H1 (cell line): ENCODE measurements around the gene CBFB.

Experiments
- CEBPB ChIP-seq: IDR thresholded peaks from 2 replicates; pipeline ENCODE4 v1.6.1; 2012; ENCODE audit warnings: low read depth, low read length
- CTCF ChIP-seq, 3 experiments: IDR thresholded peaks; 1 replicate in 2 of 3; 2 replicates in 1 of 3; pipeline versions ENCODE4 v1.5.1 to v1.6.1; 2011; ENCODE audit warnings: low read length in 3 of 3, mild to moderate bottlenecking in 3 of 3, inconsistent platforms in 2 of 3, low read depth in 1 of 3, moderate library complexity in 1 of 3; ENCODE audit not compliant: insufficient read depth in 1 of 3; ENCODE audit errors: control extremely low read depth in 1 of 3
- EP300 ChIP-seq, 2 experiments: IDR thresholded peaks; 1 replicate in 1 of 2; 2 replicates in 1 of 2; pipeline ENCODE4 v1.6.1; 2011 to 2012; ENCODE audit warnings: low read depth in 2 of 2, low read length in 2 of 2, mild to moderate bottlenecking in 2 of 2, borderline replicate concordance in 1 of 2, inconsistent platforms in 1 of 2, moderate library complexity in 1 of 2
- EZH2 ChIP-seq: fragments of 200-600 bp; sonication (generic); IDR thresholded peaks from 2 replicates; pipeline ENCODE4 v1.7.1; 2012; ENCODE audit warnings: low read depth, mild to moderate bottlenecking, moderate library complexity, low read length, inconsistent platforms; ENCODE audit not compliant: severe bottlenecking
- FOSL1 ChIP-seq: IDR thresholded peaks from 2 replicates; pipeline ENCODE4 v1.6.1; 2011; ENCODE audit warnings: mild to moderate bottlenecking, low read depth, low read length, moderate library complexity; ENCODE audit not compliant: insufficient read depth
- JUN ChIP-seq: IDR thresholded peaks from 2 replicates; pipeline ENCODE4 v1.6.1; 2011; ENCODE audit warnings: low read depth, mild to moderate bottlenecking, improper control_type of control experiment, low read length
- POLR2A ChIP-seq, 2 experiments: IDR thresholded peaks; 1 replicate in 1 of 2; 2 replicates in 1 of 2; pipeline ENCODE4 v1.6.1; 2011; ENCODE audit warnings: low read depth in 2 of 2, low read length in 2 of 2, mild to moderate bottlenecking in 2 of 2; ENCODE audit errors: control extremely low read depth in 1 of 2
- RFX5 ChIP-seq: IDR thresholded peaks from 2 replicates; pipeline ENCODE4 v1.6.1; 2011; ENCODE audit warnings: low read depth, low read length, improper control_type of control experiment, borderline replicate concordance
- TBP ChIP-seq: IDR thresholded peaks from 2 replicates; pipeline ENCODE4 v1.6.1; 2011; ENCODE audit warnings: low read depth, low read length, improper control_type of control experiment
- ZNF274 ChIP-seq: IDR thresholded peaks from 2 replicates; pipeline ENCODE4 v1.7.0; 2012; ENCODE audit warnings: low read length, borderline replicate concordance; ENCODE audit errors: extremely low read depth

DNA sequence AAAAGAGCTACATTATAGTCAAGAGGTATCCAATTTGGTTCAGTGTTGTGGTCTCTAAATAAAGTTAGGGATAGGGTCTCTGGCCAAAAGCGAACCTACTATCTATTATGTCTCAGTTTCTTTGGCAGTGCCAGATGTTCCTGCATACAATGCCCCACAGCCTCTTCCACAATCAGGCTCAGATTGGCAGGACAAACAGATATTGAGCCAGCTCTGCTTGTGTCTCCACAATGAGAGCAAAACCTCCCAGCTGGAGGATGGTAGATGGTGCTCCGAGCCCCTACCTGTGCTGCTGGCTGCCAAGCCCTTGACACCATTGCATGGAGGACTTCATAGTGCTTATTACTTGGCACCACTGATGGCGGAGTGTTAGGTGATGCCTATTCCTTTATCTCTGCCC lies 100.5 kb downstream of the CBFB start:
- TF ChIP-seq JUN = no peak
- no peak for TF ChIP-seq TBP
- no peak for TF ChIP-seq RFX5
- no peak for TF ChIP-seq EZH2
- no peak for TF ChIP-seq CEBPB
- TF ChIP-seq EP300 (IDR thresholded peaks at IDR 0.05; ENCODE audit: borderline replicate concordance in 1 of 2, low read depth in 2 of 2, low read length in 2 of 2) = no peak
- TF ChIP-seq CTCF (IDR thresholded peaks at IDR 0.05; ENCODE audit: control extremely low read depth in 1 of 3, insufficient read depth in 1 of 3, low read depth in 1 of 3, low read length in 3 of 3) = no peak
- no peak for TF ChIP-seq ZNF274
- TF ChIP-seq POLR2A (IDR thresholded peaks at IDR 0.05; ENCODE audit: control extremely low read depth in 1 of 2, low read depth in 2 of 2, low read length in 2 of 2) = no peak
- no peak for TF ChIP-seq FOSL1
